Chondrocyte (in vitro differentiated cells): ENCODE results near the gene IGSF21. TPM values are rescaled to one million over a fixed set of nuclear protein-coding genes. Genes with fewer than 3 reads are reported as not detected.

Experiments used
- DNase-seq: peaks from one replicate; pipeline ENCODE4 v3.0.0; 2021; ENCODE audit warnings: mixed read lengths, low spot score
- H3K27ac Mint-ChIP-seq: one replicate; pipeline ENCODE4 v1.8.0; 2021; ENCODE audit warnings: mild to moderate bottlenecking, moderate library complexity, mixed read lengths; ENCODE audit not compliant: unreplicated experiment
- H3K27me3 Mint-ChIP-seq: 2 replicates; pipeline ENCODE4 v1.8.0; 2021; ENCODE audit warnings: low read depth, mixed read lengths
- H3K36me3 Mint-ChIP-seq: 2 replicates; pipeline ENCODE4 v1.8.0; 2021; ENCODE audit warnings: low read depth, mixed read lengths
- H3K4me1 Mint-ChIP-seq: 2 replicates; pipeline ENCODE4 v1.8.0; 2021; ENCODE audit warnings: low read depth, mild to moderate bottlenecking, mixed read lengths
- H3K4me3 Mint-ChIP-seq: one replicate; pipeline ENCODE4 v1.8.0; 2021; ENCODE audit warnings: mild to moderate bottlenecking, moderate library complexity, mixed read lengths; ENCODE audit not compliant: unreplicated experiment
- H3K9me3 Mint-ChIP-seq: 2 replicates; pipeline ENCODE4 v1.8.0; 2021; ENCODE audit warnings: low read depth, mixed read lengths
- total RNA-seq: library from RNA; stranded (reverse); gene quantifications from 3 replicates; pipeline ENCODE4 v1.2.1, GENCODE V29; 2021
- TF ChIP-seq, protein P1 (sequence below): fragments of 200-600 bp; sonication (generic); IDR thresholded peaks from 2 replicates; pipeline ENCODE4 v1.5.0; 2021; ENCODE audit warnings: antibody characterized with exemption, mild to moderate bottlenecking, moderate library complexity

Gene IGSF21
- total RNA-seq, 1 donor from 2014 or later = not detected

- no peaks in the 10 kb centered on the region for H3K4me1 Mint-ChIP-seq
Measured at GRCh38 chr1:18417316-18418269, 310.0 kb downstream of the IGSF21 start.

DNA sequence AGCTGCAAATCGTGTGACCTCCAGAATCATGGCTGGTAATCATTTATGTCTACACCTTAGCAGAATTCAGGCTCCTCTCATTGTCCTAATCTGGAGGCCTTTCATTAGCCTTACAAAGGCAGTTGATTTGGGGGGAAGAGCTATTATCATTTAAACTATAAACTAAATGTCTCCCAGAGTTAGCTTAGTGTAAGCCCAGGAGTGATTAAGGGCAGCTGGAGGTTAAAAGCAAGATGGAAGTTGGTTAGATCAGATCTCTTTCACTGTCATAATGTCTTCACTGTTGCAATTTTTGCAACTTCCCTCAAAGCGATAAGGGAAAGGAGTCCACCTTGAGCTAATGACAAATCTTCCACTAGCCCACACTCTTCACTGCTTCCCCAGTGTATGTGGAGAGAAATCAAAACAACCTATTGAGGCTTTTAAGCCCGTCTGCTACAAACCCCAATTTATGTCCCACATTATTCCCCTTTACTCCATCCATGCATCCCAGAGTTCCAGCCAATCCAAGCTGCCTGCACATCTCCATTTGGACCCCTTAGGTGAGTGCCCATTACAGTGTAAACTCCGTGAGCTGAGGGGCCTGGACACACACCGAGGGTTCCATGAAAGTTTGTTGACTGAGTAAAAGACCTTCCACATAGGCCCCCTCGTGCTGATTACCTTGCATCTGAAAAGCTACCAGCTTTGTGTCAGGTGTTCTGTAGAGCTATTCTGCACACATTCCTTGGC, 311.7 kb downstream of the IGSF21 start:
- Mint-ChIP-seq H3K4me1 (no peaks in the 10 kb centered on the region), H3K27me3 (no peaks in the 10 kb centered on the region), H3K36me3 (no peaks in the 10 kb centered on the region), H3K27ac (no peak overlapping the region), H3K4me3 (no peak overlapping the region), H3K9me3 (peaks cover 3% of the 10 kb centered on the region)
- TF ChIP-seq, protein P1, sequence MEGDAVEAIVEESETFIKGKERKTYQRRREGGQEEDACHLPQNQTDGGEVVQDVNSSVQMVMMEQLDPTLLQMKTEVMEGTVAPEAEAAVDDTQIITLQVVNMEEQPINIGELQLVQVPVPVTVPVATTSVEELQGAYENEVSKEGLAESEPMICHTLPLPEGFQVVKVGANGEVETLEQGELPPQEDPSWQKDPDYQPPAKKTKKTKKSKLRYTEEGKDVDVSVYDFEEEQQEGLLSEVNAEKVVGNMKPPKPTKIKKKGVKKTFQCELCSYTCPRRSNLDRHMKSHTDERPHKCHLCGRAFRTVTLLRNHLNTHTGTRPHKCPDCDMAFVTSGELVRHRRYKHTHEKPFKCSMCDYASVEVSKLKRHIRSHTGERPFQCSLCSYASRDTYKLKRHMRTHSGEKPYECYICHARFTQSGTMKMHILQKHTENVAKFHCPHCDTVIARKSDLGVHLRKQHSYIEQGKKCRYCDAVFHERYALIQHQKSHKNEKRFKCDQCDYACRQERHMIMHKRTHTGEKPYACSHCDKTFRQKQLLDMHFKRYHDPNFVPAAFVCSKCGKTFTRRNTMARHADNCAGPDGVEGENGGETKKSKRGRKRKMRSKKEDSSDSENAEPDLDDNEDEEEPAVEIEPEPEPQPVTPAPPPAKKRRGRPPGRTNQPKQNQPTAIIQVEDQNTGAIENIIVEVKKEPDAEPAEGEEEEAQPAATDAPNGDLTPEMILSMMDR = no peak
- DNase-seq = no peak

More at GRCh38 chr1:18417316-18418269, 310.0 kb downstream of the IGSF21 start:
- H3K9me3 Mint-ChIP-seq = peaks cover 10% of the 10 kb centered on the region
- no peak overlapping the region for H3K27ac Mint-ChIP-seq
- H3K4me3 Mint-ChIP-seq = no peak overlapping the region
- H3K36me3 Mint-ChIP-seq = no peaks in the 10 kb centered on the region
- no peak for DNase-seq
- H3K27me3 Mint-ChIP-seq = no peaks in the 10 kb centered on the region
- TF ChIP-seq, protein P1 = no peak

GRCh38 chr1:18419845-18420184, 312.2 kb downstream of the IGSF21 start:
- TF ChIP-seq, protein P1 = no peak
- no peaks in the 10 kb centered on the region for H3K36me3 Mint-ChIP-seq
- H3K9me3 Mint-ChIP-seq = peaks cover 6% of the 10 kb centered on the region
- H3K4me3 Mint-ChIP-seq = no peak overlapping the region
- no peaks in the 10 kb centered on the region for H3K4me1 Mint-ChIP-seq
- no peak overlapping the region for H3K27ac Mint-ChIP-seq
- no peak for DNase-seq
- H3K27me3 Mint-ChIP-seq = no peaks in the 10 kb centered on the region

DNA sequence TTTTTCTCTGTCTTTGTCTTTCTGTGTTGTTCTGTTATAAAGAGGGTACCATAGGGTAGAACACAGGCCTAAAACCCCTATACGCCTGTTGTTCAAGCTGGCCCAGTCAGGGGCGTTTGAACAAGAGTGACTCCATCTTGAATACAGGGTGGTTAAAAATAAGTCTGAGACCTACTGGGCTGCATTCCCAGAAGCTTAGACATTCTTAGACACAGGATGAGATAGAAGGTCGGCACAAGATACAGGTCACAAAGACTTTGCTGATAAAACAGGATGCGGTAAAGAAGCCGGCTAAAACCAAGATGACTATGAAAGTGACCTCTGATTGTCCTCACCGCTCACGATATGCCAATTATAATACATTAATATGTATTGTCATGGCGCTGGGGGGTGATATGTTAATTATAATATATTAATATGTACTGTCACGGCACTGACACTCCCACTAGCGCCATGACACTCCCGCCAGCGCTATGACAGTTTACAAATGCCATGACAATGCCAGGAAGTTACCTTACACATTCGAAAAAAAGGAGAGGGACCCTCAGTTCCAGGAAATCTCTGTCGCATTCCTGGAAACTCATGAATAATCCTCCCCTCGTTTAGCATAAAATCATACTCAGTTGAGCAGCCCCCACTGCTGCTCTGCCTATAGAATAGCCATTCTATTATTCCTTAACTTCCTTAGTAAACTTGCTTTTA, 314.6 kb downstream of the IGSF21 start:
- no peaks in the 10 kb centered on the region for H3K4me1 Mint-ChIP-seq

More for the DNA sequence above, 314.6 kb downstream of the IGSF21 start:
- Mint-ChIP-seq H3K4me3 (no peak overlapping the region), H3K27ac (no peak overlapping the region), H3K36me3 (no peaks in the 10 kb centered on the region), H3K27me3 (peaks cover 2% of the 10 kb centered on the region), H3K9me3 (peaks cover 11% of the 10 kb centered on the region)
- TF ChIP-seq, protein P1 = no peak
- DNase-seq = no peak
